OCI-LY3 (cell line): ENCODE data around the gene DCAF4.
A peak's percentile ranks its signal among the peaks of the same experiment; 100 is the strongest.

Experiments used
- H2AFZ ChIP-seq: fragments of 200-600, 300-600 bp; shearing (Covaris generic); 2 replicates; pipeline ENCODE4 v1.6.0; 2014; ENCODE audit warnings: antibody characterized with exemption, low read depth, low read length
- H3K27ac ChIP-seq: fragments of 200-600, 300-600 bp; sonication (generic); 2 replicates; pipeline ENCODE4 v1.5.1; 2014; ENCODE audit warnings: mild to moderate bottlenecking, low read length, moderate library complexity, mixed read lengths
- H3K27me3 ChIP-seq: fragments of 200-600, 300-600 bp; sonication (generic); 2 replicates; pipeline ENCODE4 v1.6.1; 2014; ENCODE audit warnings: low read depth, low read length, mixed read lengths
- H3K36me3 ChIP-seq: fragments of 200-600, 300-600 bp; sonication (generic); replicated peaks from 2 replicates; pipeline ENCODE3; 2014; ENCODE audit warnings: low read depth, low read length, mixed read lengths
- H3K4me1 ChIP-seq: fragments of 300-600, 200-600 bp; sonication (generic); 2 replicates; pipeline ENCODE4 v1.6.1; 2014; ENCODE audit warnings: low read length, mixed read lengths
- H3K4me2 ChIP-seq: fragments of 200-600, 300-600 bp; sonication (generic); 2 replicates; pipeline ENCODE4 v1.6.1; 2014; ENCODE audit warnings: low read length, mixed read lengths
- H3K4me3 ChIP-seq: fragments of 300-600, 200-600 bp; sonication (generic); 2 replicates; pipeline ENCODE4 v1.5.1; 2014; ENCODE audit warnings: antibody characterized with exemption, mild to moderate bottlenecking, low read length, moderate library complexity
- H3K79me2 ChIP-seq: fragments of 300-600, 200-600 bp; shearing (Covaris generic); 2 replicates; pipeline ENCODE4 v1.6.1; 2014; ENCODE audit warnings: mild to moderate bottlenecking, low read length, mixed read lengths
- H3K9ac ChIP-seq: fragments of 300-600, 200-600 bp; shearing (Covaris generic); 2 replicates; pipeline ENCODE4 v1.6.0; 2014; ENCODE audit warnings: mild to moderate bottlenecking, low read length, moderate library complexity
- H3K9me3 ChIP-seq: fragments of 200-600, 300-600 bp; shearing (Covaris generic); 2 replicates; pipeline ENCODE4 v1.6.1; 2014; ENCODE audit warnings: low read length, mixed read lengths; ENCODE audit not compliant: insufficient read depth
- H4K20me1 ChIP-seq: fragments of 200-600, 300-600 bp; sonication (generic); 2 replicates; pipeline ENCODE4 v1.6.1; 2016; ENCODE audit warnings: low read length, mixed read lengths; ENCODE audit not compliant: insufficient read depth
- CTCF ChIP-seq: fragments of 200-600, 300-600 bp; sonication (generic); IDR thresholded peaks from 2 replicates; pipeline ENCODE4 v1.5.1; 2014; ENCODE audit warnings: antibody characterized with exemption, low read length, low read depth
- EZH2phosphoT487 ChIP-seq: fragments of 200-600 bp; shearing (Covaris generic); IDR thresholded peaks from 2 replicates; pipeline ENCODE4 v1.6.1; 2018; ENCODE audit warnings: antibody characterized with exemption, mixed run types, low read depth

The DCAF4 gene

GRCh38 chr14:72925815-72926291 is 411 bp upstream of the DCAF4 start:
- Histone ChIP-seq H3K9ac (peak overlapping the region; percentile 59), H4K20me1 (no peaks in the 10 kb centered on the region), H3K4me2 (peak overlapping the region; percentile 90), H3K4me3 (peak overlapping the region; percentile 97), H3K79me2 (peaks cover 26% of the 10 kb centered on the region), H3K27ac (no peak overlapping the region), H2AFZ (peak overlapping the region; percentile 54; the same call in 1 of the 2 replicates), H3K9me3 (no peaks in the 10 kb centered on the region), H3K4me1 (peaks cover 8% of the 10 kb centered on the region; the same call in 1 of the 2 replicates), H3K36me3 (no peaks in the 10 kb centered on the region), H3K27me3 (peaks cover 8% of the 10 kb centered on the region; the same call in 1 of the 2 replicates)
- TF ChIP-seq EZH2phosphoT487 = no peak
- no peak for TF ChIP-seq CTCF

- Histone ChIP-seq H3K4me2 (no peak overlapping the region), H3K79me2 (peaks cover 48% of the 10 kb centered on the region), H3K4me1 (peaks cover 8% of the 10 kb centered on the region; the same call in 1 of the 2 replicates), H4K20me1 (no peaks in the 10 kb centered on the region), H3K9me3 (no peaks in the 10 kb centered on the region), H3K36me3 (no peaks in the 10 kb centered on the region), H3K27ac (no peak overlapping the region), H2AFZ (no peak overlapping the region), H3K27me3 (no peaks in the 10 kb centered on the region), H3K9ac (no peak overlapping the region), H3K4me3 (no peak overlapping the region)
- no peak for TF ChIP-seq CTCF
- no peak for TF ChIP-seq EZH2phosphoT487
These were observed 2.6 kb downstream of the DCAF4 start for GRCh38 chr14:72928872-72929271.

- Histone ChIP-seq H3K4me3 (no peak overlapping the region), H3K9ac (no peak overlapping the region), H4K20me1 (no peaks in the 10 kb centered on the region), H3K79me2 (peaks cover 51% of the 10 kb centered on the region), H3K9me3 (no peaks in the 10 kb centered on the region), H3K27me3 (no peaks in the 10 kb centered on the region), H2AFZ (no peak overlapping the region), H3K36me3 (no peaks in the 10 kb centered on the region), H3K27ac (no peak overlapping the region), H3K4me2 (no peak overlapping the region), H3K4me1 (peaks cover 8% of the 10 kb centered on the region; the same call in 1 of the 2 replicates)
- TF ChIP-seq CTCF = no peak
- no peak for TF ChIP-seq EZH2phosphoT487
These were observed 3.2 kb downstream of the DCAF4 start for GRCh38 chr14:72929316-72930080.

GRCh38 chr14:72932893-72933292 is 6.6 kb downstream of the DCAF4 start:
- H2AFZ ChIP-seq = no peak overlapping the region
- H4K20me1 ChIP-seq = no peaks in the 10 kb centered on the region
- no peak overlapping the region for H3K27ac ChIP-seq
- no peaks in the 10 kb centered on the region for H3K27me3 ChIP-seq
- peaks cover 59% of the 10 kb centered on the region for H3K79me2 ChIP-seq
- H3K4me1 ChIP-seq = 0 out of 2 replicates have a peak, but pooled peaks cover under 1% of the 10 kb centered on the region
- TF ChIP-seq EZH2phosphoT487 (no peak), CTCF (no peak)
- H3K9ac ChIP-seq = no peak overlapping the region
- H3K36me3 ChIP-seq = no peaks in the 10 kb centered on the region
- no peak overlapping the region for H3K4me2 ChIP-seq
- no peak overlapping the region for H3K4me3 ChIP-seq
- no peaks in the 10 kb centered on the region for H3K9me3 ChIP-seq
